NCI-H1694 (cell line): ENCODE results near the gene AP1M1.

Experiments
- DNase-seq: peaks from one replicate; lab custom pipeline; 2025; lab: John Stamatoyannopoulos, UW

Gene AP1M1

GRCh38 chr19:16232568-16232967 is 34.9 kb downstream of the AP1M1 start:
- no peak for DNase-seq

DNA sequence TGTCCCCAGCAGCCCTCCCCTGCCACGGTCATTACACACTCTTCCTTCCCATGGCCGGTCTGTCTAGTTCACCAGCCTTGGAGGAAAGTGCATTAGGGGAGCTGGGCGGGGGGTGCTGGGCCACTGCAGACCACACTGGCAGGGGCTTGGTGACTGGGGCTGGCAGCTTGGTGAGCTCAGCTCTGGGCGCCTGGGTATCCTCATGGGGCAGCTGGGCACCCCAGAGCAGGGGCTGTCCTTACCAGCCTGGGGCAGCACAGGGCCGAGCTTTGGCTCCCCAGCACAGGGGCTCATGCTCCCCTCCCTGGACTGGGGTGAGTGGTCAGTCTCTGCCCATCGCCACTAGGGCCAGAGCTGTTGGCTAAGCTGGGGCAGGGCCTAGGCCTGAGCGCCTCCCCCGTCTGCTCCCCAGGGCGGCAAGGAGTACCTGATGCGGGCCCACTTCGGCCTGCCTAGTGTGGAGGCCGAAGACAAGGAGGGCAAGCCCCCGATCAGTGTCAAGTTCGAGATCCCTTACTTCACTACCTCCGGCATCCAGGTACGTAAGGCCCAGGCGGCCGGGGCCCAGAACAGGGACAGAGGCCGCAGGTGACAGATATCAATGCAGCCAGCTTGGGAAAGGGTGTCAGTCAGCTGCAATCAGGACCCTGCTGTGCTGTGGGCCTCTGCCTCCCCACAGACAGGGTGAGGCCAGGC is 35.5 kb downstream of the AP1M1 start:
- DNase-seq, result no peak

DNA sequence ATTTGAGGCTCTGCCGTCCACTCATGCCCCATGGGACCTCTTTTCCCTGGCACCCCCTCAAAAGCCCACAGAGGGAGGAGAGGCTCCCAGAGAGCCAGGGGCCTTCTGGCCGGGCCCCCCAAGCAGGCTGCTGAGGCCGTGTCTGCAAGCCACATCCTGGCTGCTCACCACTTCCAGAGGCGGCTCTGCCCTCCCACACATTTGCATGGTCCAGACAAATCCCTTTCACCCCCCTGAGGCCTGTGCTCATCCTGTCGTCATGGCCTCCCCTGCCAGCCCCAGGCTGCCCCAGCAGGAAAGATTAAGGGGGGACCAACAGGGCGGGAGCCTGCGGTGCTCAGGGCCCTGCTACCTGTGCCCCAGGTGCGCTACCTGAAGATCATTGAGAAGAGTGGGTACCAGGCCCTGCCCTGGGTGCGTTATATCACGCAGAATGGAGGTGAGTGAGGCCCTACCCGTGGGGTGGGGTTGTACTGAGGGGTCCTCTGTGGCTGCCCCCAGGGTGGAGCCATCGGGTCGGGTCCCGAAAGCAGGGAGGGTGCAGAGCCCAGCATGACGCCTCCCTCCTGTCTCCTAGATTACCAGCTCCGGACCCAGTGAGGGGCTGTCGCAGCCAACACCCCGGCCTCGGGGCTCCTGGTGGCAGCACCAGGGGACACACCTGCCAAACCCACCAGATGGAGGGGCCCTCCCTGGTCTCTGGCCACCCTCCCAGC is 36.3 kb downstream of the AP1M1 start:
- no peak for DNase-seq

DNA sequence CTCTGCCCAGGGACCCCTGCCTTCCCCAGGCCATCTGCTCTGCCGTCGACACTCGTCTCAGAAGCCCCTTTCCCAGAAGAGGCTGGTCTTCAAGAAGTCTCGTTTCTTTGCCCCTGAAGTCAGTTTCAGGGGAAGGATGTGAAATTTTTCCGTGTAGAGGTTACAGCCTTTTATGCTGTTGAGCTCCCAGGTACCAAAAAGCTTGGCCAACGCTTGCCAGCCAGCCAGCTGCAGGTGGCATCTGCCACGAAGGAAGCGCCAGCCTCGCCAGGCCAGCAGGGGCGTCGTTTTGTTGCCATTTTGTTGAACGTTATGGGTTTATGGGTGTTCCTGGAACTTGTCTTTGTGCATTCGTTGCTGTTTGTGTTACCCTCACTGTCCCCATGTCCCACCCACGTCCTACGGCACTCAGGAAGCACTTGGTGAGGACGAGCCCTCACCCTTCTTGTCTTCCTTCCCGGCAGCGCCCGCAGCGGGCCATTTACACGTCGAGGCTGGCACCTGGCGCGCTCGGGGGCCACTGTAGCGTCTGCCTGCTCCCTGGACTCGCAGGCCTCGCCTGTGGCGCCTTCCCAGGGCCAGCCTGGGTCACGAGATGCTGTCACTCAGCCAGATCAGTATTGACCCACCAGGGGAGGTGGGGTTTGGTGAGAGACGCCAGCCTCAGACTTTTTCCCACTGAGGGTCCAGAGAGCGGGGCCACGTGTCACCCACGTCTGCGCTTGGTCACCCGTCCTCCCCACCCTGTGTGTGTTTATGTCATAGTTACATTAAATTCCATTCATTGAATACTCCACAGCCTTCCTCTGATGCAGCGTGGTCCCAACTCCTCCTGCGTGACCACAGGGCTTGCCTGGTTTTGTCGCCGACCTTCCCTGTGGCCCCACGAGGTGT is 37.1 kb downstream of the AP1M1 start:
- DNase-seq, result no peak

GRCh38 chr19:16235811-16236652 is 38.3 kb downstream of the AP1M1 start:
- no peak for DNase-seq

DNA sequence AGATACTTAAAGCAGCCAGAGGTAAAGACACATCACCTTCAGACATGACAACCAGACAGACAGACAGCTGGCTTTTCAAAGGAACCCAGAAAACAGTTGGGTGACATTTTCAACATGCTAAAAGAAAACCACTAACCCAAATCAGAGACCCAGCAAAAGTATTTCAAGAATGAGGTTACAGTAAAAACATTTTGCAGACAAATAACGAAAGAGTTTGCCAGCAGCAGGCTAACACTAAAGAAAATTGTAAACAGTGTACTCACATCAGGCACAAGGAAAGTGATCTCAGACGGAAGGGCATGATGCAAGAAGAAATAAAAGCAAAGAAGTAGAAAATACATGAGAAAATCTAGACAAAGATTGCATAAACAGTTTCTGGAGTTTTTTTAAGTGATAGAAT is 46.4 kb downstream of the AP1M1 start:
- no peak for DNase-seq

- DNase-seq, result peak; percentile 48
These were observed 49.9 kb downstream of the AP1M1 start for GRCh38 chr19:16247353-16248182.

DNA sequence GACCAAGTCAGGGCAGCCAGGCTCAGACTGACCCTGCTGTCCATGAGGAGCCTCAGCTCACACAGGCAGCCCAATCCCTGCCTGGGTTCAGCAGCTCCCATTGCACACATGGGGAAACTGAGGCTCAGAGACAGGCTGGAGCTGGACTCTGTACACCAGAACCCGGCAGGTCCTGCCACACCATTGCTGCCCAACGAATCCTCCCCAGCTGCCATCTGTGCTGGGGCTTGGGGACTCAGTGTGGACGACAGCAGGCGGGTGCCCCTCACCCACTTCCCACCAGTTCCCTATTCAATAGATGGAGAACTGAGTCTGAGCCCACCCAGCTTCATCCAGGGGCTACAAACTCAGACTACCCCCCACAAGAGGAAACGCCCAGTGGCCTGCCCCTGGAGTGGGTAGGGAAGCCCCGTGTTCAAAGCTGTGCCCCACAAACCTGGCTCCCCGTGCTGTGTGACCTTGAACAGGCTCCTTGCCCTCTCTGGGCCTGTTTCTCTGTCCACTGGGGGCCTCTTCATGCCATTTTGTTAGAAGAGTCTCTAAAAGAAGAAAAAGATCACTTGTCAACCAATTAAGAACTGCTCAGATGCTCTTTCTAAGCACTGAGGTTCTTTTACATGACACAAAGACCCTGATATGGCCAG is 50.8 kb downstream of the AP1M1 start:
- no peak for DNase-seq

DNA sequence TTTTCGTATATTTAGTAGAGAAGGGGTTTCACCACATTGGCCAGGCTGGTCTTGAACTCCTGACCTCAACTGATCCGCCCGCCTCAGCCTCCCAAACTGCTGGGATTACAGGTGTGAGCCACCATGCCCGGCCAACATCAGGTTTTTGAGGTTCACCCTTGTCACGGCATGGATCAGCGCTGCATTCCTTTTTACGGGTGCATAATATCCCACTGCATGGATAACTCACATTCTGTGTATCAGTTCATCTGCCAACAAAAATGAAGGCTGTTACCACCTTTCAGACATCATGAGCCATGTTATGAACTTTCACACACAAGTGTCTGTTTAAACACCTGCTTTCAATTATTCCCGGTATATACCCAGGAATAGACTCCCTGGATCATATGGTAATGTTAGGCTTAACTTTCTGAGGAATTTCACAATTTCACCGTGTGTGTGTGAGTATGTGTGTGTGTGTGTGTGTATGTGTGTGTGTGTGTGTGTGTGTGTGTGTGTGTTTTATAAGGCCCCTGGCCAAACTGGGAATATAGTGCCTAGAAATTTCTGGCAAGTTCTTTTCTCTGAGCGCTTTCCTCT is 52.2 kb downstream of the AP1M1 start:
- no peak for DNase-seq

GRCh38 chr19:16252459-16253205 is 54.9 kb downstream of the AP1M1 start:
- no peak for DNase-seq

GRCh38 chr19:16254851-16255408 is 57.2 kb downstream of the AP1M1 start:
- DNase-seq, result no peak

DNA sequence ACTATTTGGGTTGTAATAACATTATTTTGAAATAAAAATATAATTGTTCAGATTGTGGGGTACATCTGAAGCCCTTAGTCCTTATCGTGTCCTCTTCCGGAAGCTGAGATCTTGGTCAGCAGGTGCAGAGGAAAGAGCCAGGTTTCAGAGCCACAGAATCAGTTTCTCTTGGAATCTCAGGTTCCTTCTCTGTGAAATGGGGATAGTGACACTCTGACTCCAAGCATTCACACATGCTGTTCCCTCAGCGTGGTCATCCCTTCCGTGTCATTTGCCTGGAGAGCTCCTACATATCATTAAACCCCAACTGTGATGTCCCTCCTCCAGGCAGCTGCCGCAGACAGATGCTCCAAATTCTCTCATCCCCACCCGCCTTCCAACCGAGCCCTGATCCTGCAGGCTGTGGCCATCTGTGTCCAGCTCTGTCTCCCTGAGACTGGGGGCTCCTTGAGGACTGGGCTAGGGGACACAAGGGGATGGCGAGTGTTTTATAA is 59.8 kb downstream of the AP1M1 start:
- no peak for DNase-seq

- no peak for DNase-seq
These were observed 60.8 kb downstream of the AP1M1 start for GRCh38 chr19:16258440-16258903.

GRCh38 chr19:16259385-16260159 is 61.9 kb downstream of the AP1M1 start:
- DNase-seq, result no peak

GRCh38 chr19:16260160-16260811 is 62.6 kb downstream of the AP1M1 start:
- DNase-seq, result no peak

GRCh38 chr19:16260812-16261161 is 63.1 kb downstream of the AP1M1 start:
- DNase-seq, result no peak

GRCh38 chr19:16261584-16262368 is 64.1 kb downstream of the AP1M1 start:
- no peak for DNase-seq
